GM21717 (cell line): ENCODE data around the gene SP9.

Source experiments
- ATAC-seq: cut with Tn5 transposase; IDR thresholded peaks from one replicate; pipeline ENCODE4 v1.9.1; 2021; ENCODE audit warnings: mild to moderate bottlenecking, moderate library complexity; ENCODE audit not compliant: unreplicated experiment

The SP9 gene

DNA sequence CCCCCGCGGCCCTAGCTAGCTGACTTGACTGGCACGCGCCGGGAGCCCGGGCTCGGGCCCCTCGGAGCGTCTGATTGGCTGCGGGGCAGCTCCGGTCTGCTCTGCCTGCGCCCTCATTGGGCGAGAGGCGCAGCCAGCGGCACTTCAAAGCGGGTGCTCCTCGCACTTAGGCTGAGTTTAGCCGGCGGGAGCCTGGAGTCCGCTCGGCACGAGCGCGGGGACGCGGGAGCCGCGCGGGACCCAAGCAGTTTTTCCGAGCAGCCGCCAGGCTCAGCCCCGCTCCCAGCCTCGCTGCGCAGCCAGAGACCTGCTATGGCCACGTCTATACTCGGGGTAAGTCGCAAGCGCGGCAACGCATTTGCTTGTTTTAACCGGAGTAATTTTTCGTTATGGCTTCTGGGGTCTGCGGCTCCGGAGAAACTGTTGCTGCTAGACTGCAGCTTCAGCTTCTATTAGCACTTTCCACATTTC, at the start of gene SP9:
TSS of gene SP9 (plus strand) at position 174 of the 471 bp plus-strand sequence. CDS start at position 313, 139 bp downstream.
- no peak for ATAC-seq

DNA sequence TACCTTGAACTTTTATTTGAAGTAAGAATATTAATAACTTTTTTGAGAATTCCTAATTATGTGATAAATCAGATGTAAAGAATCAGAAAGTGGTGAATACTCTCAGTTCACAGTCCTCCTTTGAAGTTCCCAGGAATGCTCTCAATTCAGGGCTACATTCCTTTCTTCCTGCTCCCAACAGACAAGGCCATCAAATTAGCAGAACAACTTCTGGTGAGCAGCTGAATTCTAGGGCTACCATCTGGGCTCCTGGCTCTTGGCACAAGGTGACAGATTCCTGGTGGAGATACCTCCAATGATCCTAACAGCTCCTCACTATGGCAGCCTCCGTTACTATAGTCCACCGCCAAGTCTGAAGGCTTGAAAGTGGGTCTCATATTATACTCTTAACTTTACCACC, 48.6 kb upstream of the SP9 start:
- ATAC-seq, result no peak

- no peak for ATAC-seq
Measured at GRCh38 chr2:174292908-174293307, 41.8 kb upstream of the SP9 start.

DNA sequence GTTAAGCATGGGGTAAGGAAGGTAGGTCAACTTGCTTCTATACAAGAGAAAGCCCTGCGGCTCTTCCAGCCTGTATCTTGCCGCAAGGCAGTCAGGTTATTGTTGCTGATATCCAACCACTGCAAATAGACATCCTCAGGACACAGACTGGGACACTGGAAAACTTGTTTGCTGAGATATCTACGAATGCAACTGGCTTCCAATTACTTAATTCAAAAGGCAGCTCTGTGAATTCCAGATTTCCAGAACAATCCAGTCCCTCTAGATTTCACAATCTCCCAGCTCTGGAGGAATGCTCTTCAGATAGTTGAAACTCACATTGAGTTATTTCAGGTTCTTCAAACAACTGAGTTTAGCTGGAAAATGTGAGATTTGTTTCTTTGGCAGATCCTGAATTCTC, 34.6 kb upstream of the SP9 start:
- no peak for ATAC-seq

DNA sequence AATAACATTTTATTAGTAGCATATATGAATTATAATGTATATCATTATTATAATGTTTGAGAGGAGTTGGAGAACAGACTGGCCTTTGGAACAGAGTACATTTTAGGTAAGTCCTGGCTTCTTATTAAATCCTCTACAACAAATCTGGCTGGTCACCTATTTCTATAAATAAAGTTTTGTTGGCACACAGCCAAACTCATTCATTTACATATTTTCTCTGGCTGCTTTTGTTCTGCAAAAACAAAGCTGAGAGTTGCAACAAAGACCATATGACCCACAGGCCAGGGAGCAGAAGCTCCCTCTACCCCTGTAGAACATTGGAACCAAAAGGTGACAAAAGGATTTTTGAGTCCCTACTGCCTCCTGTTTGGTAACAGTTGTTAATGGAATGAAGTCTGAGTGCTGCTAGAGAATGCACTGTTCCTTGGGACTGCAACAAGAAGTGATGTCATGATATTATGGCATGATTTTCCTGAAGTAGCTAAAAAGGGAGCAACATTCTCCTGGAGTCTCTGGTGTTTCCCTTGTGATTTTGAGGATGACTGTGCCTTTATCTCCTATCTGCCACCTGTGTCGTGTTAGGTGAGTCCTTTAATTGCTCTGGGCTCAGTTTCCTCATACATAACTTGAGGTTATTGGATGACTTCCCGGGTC, 22.0 kb upstream of the SP9 start:
- ATAC-seq, result no peak

DNA sequence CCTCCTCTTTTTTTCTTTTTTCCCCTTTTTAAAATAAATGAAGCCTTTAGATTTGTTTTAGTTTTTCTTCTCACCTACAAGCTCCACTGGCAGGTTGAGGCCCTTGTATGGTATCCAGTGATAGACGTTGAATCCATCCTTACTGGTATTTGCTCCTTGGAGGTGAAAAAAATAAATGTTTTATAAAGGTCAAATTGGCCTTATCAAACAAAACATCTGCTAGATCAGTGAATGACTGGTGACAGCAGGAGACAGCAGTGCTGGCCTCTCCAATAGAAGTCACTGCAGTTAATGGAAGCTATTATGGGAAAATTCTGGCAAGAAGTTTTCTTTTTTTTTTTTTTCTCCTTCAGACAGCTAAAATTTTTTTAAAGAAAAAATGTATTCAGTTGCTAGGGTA, 12.6 kb upstream of the SP9 start:
- no peak for ATAC-seq

- no peak for ATAC-seq
Measured at GRCh38 chr2:174322746-174323145, 12.0 kb upstream of the SP9 start.

GRCh38 chr2:174324530-174324929, 10.2 kb upstream of the SP9 start:
- ATAC-seq, result no peak

GRCh38 chr2:174325373-174326160, 9.2 kb upstream of the SP9 start:
- no peak for ATAC-seq

DNA sequence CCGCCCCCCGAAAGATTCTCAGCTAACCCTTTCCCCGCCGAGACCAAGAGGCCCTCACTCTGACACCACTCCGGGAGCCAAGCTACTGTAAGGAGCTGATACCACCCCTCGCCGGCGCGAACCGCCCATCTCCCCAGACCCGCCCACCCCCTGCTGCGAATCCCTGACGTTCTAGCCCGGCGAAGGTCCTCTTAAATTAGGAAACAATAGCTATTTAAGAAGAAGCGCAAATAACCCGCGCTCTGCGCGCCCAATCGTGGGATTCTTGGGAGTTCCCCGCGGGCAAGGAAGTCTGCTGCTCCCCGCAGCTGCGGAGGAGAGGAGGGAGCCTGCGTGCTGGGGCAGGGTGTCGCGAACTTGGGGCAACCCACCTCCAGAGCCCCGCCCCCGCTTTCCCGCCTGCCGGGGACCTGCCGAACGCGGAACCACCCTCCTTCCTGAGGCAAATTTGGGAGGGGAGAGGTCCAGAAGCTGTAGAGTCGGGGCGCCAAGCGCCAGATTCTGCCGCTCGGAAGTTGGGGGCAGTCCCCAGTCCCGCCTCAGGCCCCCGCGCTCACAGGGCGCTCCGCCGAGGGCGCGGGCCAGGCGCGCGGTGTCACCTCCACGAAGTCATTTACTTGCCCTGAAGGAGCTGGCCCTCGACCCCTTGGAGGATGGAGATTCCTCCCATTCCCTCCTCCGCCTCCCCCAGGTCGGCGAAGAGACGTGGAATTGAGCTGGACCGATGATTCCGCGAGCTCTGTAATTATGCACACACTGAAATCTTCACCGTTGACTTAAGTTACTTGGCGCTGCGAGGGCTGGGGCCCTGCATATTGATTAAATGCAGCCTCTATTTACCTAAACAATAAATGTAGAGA, 8.4 kb upstream of the SP9 start:
- ATAC-seq, result no peak

- ATAC-seq, result no peak
Measured at GRCh38 chr2:174327021-174327840, 7.5 kb upstream of the SP9 start.

- no peak for ATAC-seq
Measured at GRCh38 chr2:174327841-174328113, 7.0 kb upstream of the SP9 start.

GRCh38 chr2:174328114-174328960, 6.4 kb upstream of the SP9 start:
- ATAC-seq, result no peak

DNA sequence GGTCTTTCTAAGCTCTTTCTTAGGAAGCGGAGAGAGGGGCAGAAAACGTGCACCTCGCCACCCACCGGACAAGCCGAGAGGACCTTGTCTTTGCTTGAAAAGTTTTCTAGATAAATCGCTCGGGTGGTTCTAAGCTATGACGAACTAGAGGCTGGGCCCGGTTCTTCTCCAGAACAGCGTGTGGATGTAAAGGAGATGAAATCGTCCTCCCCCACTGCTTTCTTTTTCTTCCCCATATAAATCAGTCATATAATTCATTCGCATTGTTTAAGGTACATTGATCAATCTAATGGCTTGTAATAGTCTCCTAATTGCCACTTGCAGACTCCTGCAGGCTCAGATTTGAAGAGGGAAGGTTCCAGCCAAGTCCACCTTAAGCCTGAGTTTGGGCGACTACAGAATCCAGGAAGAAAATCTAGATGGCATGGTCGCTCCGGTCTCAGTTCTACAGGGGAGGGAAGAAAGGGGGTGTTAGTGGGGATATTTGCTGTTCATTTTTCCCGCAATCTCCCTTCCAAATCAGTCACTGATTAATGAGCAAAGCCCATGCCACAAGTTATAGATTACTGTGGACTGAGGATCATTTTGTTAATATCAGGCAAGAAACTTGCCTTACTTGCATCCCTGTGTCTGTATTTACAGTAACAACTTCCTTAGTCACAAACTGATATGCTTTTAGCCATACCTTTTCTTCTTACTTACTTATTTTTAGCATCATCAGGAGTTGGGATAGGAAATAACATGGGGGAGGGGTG, 5.6 kb upstream of the SP9 start:
- ATAC-seq, result no peak

GRCh38 chr2:174330945-174331594, 3.7 kb upstream of the SP9 start:
- no peak for ATAC-seq

DNA sequence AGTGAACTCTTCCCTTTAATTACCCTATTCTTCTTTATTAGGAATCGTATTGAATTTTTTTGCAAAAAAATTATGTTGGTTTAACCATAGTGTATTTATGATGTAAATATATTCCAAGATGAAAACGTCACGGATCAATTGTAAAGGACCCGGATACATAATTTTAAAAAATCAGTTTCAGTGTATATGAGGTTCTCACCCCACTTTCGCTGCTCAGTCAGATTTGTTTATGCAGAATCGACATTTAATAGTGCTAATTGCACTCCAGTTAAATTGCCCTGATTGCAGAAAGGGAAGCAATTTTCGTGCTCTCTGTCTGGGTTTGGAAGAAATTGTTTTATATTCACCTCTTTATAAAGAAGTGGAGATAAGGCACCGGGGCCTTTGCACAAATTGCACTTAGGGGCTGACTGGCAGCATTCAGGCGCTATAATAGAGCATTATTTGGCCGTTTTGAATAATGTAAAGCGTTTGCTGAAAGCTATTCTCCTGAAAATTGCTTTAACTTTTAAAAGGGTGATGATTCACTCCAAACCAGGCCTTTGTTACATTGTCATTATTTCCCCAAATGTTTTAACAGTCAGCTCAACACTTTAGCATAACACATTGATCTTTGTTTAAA, 3.0 kb upstream of the SP9 start:
- ATAC-seq, result no peak

DNA sequence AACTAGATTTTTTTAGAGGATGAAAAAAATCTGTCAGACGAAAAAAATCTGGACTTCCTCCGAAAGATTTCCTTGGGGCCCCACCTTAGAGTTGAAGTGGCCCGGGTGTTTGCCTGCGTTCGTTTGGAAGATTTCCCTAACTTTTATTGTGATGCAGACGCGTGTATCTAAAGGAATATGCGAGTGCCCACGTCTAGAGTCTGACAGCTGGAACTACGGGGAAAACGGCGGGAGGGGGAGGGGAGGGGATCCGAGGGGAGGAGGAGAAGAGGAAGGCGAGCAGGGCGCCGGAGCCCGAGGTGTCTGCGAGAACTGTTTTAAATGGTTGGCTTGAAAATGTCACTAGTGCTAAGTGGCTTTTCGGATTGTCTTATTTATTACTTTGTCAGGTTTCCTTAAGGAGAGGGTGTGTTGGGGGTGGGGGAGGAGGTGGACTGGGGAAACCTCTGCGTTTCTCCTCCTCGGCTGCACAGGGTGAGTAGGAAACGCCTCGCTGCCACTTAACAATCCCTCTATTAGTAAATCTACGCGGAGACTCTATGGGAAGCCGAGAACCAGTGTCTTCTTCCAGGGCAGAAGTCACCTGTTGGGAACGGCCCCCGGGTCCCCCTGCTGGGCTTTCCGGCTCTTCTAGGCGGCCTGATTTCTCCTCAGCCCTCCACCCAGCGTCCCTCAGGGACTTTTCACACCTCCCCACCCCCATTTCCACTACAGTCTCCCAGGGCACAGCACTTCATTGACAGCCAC, 2.4 kb upstream of the SP9 start:
- no peak for ATAC-seq

DNA sequence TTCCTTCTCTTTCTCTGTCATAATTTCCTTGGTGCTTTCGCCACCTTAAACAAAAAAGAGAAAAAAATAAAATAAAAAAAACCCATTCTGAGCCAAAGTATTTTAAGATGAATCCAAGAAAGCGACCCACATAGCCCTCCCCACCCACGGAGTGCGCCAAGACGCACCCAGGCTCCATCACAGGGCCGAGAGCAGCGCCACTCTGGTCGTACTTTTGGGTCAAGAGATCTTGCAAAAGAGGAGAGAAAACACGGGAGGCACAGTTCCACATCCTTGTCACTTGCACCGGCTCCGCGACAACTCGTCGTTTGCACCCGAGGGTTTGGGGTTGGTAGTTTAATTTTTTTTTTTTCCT, 1.8 kb upstream of the SP9 start:
- no peak for ATAC-seq
